ENCODE data around the gene SCAMP1.

DNA sequence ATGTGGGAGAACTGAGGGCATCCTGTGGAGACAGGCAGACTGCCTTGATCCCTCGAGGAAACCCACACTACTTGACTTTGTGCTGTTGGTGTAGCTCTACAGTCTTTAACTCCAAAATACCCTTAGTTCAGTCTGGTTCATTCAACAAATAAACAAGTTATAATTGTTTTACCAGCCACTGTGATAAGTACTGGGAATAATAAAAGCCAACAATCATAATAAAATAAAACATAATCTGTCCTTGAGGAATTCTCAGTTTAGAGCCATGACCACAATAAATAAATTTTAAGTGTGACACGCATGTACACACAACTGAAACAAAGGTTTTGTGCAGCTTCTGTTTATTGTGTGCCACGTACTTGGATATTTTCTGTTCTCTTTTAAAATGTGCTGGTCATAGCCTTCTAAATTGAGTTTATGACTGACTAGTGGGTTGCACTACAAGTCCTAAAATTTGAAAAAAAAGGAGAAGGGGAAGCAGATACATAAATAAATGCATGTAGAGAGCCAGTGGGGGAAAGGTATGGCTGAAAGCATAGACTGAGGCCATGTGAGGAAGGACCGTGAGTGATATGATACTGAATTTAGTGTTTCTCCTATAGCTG is 6.2 kb upstream of the SCAMP1 start:
- TF ChIP-seq EZH2phosphoT487 (IDR thresholded peaks at IDR 0.05; ENCODE audit: insufficient read depth, low read depth), result no peak
- no peak for TF ChIP-seq EZH2 (IDR thresholded peaks at IDR 0.05; ENCODE audit: insufficient read depth, poor library complexity, severe bottlenecking)
